GM18873 (cell line): Measurements from ENCODE around the gene THEMIS.

ENCODE experiments used
- ATAC-seq: cut with Tn5 transposase; IDR thresholded peaks from one replicate; pipeline ENCODE4 v1.9.1; 2021; ENCODE audit warnings: mild to moderate bottlenecking, moderate library complexity, moderate number of reproducible peaks; ENCODE audit not compliant: unreplicated experiment, low FRiP score

Gene THEMIS

DNA sequence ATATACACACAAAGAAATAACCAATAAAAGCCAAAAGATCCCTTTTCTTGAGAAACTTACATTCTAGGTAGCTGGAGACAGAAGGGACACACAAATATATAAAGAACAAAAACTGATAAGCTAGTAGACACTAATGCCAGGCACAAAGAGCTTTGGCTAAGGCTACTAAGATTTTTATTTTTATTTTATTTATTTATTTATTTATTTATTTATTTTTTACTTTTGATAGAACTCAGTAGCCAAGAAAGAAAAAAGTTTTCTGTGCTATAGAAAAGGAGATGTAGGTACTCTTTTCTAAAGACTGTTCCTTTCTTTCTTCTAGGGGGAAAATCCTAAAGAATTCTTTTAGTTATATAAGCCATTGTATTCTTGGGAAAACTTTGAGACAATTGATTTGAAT, 34.1 kb downstream of the THEMIS start:
- no peak for ATAC-seq

DNA sequence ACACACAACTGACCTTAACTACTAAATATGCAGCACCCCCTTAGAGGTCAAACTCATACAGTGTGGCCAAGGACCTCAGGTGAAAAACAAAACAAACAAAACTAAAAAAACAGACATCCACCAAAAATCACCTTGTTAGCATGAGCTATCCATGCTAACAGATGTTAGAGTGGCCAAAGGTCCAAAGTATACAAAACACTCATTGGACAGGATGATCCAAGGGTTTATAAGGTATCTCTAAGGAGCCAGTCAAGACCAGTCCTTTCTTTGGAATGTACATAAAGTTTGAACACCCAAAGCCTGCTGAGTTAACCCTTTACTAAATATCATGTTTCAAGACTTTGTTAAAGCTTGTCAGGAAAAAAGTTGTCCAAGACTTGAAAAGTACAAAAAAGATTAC, 35.8 kb downstream of the THEMIS start:
- no peak for ATAC-seq

DNA sequence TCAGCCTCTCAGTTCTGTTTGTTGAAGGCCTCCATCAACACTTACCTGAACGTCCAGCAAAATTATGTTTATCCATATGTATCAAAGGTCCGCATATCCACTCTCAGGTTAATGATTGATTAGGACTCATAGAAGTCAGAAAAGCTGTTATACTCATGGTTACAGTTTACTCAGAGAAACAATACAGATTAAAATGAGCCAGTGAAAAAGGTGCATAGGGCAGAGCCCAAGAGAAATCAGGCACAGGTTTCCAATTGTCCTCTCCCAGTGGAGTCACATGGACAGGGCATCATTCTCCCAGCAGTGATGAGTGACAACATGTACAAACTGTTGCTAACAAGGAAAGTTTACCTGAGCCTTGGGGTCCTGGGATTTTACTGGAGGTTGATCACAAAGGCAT, 36.2 kb downstream of the THEMIS start:
- no peak for ATAC-seq

DNA sequence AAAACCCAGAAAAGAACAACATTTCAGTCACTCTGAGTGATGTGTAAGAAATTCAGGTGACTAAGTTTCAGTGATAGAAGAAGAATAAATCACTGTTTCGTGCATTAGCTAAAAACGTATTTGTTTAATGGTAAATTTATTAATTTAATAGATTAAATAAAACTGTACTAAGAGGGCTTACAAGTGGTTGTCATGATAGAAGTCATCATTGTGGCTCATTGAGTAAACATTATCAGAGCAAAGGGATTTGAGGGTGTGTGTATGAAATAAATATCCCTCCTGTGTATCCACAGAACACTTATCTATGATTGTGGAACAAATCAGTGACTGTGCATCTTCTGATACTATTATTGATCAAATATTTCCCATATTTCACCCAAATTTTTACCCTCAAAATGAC, 40.1 kb downstream of the THEMIS start:
- no peak for ATAC-seq

DNA sequence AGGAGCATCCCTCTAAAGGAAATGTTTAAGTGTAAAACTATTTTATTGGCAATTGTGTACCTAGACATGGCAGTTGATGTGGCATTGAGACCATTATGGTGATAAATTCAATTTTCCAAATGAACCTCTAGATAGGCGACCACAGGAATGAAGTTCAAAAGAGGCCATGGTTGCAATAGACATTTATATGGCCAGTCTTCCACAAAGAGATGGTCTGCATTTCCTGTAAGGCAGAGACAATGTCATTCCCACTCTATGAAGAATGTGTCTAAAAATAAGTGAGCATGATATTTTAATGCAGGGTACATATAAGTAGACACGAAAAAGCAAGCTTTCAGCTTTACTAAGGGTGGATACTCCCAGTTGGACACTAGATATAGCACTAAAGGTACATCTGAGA, 40.9 kb downstream of the THEMIS start:
- ATAC-seq = no peak

DNA sequence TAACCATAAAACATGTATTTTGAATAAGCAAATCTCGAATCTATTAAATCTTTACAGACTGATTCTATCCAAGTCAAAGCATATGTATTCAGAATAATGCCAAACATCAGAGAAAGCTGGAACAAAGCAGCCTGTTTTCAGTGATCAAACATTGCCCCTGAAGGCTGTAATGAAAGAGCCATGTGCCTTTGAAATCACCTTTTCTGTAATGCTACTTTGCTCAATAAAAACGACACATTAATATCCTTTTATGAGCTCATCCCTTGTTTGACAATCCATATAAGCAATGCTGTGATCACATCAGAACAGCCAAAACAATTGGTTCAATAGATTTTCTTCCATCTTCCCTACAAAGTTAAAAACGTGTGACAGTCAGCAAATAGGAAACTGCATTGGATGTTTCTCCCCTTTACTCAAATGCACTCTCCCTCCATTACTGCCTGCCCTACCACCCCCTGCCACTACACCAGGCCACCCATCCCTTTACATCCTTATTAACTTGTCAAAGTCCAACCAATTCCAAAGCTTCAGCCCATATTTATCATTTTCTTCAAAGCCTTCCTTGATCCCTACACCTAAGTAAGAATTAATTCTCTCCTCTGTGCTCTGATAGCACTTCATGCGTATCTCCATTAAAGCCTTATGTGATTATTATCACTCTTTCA, 42.0 kb downstream of the THEMIS start:
- no peak for ATAC-seq

DNA sequence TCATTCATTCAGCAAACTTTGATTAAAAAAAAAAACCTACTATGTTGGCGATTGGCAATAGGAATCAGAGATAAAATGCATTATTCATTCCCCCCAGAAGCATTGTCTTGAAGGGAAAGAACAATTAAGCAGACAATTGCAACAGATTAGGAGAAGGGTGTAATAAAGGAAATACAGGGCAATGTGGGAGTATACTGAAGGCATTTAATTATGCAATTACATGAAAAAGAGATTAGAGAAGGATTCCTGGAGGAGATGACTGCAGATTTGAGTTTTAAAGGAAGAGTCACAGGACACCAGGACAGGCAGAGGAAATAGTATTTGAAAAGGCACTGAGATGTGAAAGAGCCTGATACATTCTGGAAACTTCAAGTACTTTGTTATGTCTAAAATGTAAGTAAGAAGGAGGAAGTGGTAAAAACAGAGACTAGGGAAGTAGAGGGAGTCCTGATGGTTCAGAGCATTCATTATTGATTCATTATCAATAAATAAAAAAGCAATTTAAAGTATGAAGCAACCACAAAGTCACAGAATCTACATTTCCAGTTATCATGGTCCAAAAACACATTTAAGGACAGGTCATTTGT, 43.7 kb downstream of the THEMIS start:
- ATAC-seq = no peak

DNA sequence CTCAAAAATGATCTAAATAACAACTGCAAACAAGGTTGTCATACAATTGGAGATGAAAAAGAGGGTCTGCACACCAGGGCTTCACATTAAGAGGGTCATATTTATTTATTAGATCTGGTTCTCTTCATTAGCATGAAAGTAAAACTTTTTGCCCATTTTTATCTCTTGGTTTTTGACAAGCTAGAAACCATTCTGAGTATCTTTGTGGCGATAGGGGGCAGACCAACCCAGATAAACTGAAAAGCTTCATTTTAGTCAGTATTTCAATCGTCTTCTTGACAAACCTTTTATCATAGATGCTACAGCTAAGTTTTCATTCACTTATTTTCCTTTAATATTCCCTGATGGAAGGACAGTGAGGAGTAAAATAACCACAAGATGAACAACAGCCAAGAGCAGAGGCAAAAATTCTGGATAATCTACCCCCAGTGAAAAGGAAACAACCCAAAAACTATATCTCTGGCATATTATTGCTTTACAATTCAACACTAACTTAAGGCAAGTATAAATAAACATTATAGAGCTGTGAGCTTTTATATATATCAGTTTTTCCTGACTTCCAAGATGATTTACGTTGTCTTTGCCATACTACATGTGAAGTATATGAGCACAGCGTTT, 45.2 kb downstream of the THEMIS start:
- ATAC-seq = no peak

DNA sequence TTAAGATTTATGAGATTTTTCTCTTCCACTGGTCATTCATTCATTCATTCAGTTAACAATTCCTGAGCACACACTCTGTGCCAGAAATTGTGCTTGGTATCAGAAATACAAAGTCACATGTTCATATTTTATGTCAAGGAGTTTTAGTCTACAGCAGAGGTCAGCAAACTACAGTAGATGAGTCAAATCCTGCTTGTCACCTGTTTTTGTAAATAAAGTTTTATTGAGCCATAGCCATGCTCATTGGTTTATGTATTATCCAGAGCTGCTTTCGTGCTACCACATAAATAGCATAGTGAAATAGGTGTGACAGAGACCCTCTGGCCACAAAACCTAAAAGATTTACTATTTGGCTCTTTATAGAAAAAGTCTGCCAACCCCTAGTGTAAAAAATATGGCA, 46.8 kb downstream of the THEMIS start:
- no peak for ATAC-seq

DNA sequence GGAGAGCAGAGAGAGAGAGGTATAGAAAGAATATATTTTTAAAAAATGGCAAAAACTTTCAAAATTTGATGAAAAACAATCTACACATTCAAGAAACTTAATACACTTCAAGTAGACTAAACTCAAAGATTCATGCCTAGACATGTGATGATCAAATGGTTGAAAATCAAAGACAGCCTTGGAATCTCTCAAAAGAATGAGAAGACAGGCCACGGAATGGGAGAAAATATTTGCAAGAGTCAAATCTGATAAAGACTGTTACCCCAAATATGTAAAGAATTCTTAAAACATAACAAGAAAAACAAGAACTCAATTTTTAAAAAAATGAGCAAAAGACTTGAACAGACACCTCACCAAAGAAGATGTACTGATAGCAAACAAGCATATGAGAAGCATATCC, 49.7 kb downstream of the THEMIS start:
- no peak for ATAC-seq

DNA sequence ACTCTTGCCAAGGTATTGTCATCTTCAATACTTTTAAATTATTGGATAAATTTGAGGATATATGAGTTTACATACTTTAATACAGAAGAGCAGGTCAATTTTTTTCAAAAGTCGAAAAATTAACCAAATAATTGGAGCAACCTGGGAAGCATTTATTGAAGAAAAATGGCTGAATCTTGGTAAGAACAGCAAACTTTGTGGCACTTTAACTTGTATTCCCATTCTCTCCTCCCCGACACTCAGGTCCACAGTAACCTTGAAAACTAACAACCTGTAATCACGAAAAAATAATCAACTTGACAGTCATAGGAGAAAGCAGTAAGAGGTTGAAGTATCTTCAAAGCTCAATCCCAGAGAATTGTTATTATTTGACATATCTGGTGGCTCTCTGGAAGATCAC, 55.6 kb downstream of the THEMIS start:
- no peak for ATAC-seq

DNA sequence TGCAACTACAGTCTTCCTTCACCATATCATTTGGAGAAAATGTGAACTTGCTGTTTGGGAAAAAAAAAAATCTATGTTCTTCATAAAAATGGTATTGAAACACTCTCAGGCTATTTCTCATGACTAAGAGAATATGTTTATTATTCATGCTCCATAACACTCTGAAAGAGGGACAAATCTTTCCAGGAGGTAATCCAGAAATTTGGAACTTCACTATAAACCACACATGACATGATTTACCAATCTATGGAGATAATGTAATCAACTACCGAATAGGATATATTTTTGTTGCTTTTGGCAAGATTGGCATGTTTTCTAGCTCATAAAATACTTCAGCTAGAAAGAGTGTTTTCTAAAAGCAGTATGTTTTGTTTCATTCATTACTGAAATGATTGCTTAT, 56.3 kb downstream of the THEMIS start:
- no peak for ATAC-seq

DNA sequence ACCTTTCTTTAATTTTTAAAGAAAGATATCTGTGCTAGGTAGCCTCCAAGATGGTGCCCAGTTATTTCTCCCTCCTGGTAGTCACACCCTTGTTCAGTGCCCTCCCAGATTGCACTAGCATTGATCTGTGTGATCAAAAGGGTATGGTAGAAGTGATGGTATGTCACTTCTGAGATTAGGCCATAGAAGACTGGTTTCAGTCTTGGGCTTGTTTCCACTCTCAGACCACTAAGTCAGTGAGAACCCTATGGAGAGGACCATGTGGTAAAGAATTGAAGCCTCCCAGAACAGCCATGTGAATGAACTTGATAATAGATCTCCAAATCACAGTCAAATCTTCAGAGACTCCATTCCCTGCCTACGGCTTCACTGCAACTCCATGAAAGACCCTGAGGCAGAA, 57.3 kb downstream of the THEMIS start:
- no peak for ATAC-seq

DNA sequence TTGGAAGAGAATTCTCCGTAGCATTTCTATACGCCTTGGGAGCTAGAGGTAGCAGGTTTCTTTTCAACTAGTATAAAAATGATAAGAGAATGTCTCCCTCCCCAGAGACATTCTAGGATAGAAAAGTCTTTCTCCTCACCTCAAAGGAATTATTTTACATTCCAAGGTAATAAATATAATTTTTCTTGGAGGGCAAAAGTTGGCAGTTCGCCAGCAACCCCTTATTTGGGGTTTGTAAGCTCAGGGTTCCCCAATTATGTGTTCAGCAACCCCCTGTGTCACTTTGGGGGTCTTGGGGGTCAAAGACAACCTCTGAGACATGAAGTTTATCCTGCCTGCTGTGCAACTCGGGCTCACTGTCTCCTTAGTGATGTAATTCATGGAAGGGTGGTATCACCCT, 58.3 kb downstream of the THEMIS start:
- ATAC-seq = no peak

DNA sequence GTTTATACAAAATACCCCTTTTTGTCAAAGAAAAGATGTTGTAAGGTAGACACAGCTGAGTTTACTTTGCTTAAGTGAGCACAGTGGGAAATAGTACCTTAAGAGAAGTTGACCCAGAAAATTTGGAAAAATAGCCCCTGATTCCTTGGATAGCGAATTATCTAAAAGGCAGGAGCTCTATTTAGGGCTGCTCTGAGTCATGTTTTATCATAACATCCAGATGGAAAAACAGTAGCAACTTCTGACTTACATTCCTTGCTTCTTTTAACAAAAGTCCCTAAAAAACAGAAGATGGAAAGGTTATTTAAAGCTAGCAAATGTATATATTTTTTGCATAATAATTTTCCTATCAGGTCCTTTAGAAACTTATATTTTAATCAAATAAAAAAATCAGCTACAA, 59.0 kb downstream of the THEMIS start:
- no peak for ATAC-seq

DNA sequence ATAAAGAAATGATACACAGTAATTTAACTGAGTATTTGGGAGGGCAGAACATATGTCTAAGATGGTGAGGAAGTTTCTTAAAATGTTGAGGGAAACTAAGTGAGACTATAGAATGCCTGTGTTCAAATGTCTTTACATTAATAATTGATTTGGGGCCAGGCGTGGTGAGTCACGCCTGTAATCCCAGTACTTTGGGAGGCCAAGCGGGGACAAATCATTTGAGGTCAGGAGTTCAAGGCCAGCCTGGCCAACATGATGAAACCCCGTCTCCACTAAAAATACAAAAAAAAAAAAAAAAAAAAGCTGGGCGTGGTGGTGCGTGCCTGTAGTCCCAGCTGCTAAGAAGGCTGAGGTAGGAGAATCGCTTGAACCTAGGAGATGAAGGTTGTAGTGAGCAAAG, 66.7 kb downstream of the THEMIS start:
- no peak for ATAC-seq

DNA sequence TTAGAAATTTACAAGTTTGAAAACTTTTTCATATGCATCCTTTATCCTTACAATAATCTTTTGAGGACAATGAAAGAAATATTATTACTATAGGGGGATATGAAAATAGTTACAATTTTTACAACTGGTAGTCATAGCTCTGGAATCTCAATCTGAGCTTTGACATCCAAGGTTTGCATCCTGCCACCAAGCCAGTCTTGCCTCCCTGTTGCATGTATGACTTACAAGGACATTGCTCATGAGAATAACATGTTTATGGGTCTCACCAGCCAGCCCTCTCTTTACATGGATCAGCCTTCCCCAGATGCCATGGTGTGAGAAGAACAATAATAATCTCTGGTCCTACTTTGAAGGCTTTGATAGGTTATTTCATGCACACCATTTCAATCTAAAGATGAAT, 67.5 kb downstream of the THEMIS start:
- ATAC-seq = no peak

DNA sequence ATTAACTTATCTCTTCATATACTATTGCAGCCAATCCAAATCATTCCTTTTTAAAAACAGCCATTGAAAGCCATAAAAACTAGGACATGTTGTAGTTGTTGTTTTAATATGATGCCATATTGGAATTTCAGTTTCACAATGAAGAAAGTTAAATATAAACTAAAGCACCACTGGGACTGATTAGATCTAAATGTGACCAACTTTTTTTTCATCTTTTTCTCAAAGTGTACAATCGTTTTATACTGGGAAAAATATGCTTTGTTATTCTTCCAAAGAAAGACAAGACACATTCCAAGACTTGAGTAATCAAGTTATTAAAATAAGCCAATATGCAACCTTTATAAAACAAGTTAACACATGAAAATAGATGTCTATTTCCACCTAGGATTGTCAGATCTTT, 68.5 kb downstream of the THEMIS start:
- no peak for ATAC-seq

DNA sequence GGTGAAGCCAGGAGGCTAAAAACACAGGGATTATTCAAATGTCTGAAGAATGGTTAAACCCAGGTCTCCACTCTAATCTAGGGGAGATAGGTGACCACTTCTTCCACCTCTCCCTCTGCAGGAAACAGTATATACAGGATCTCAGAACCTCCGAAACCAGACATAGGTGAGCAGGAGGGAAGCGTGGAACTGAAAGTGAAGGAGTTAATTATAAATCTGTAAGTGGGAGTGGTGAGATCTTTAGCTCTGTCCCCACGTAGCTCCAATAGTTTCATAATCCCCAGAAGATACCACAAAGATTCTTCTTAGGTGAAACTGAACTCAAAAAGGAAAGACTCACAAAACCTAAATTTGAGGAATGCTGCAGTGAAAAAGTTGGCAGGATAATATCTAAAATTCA, 76.8 kb downstream of the THEMIS start:
- ATAC-seq = no peak

DNA sequence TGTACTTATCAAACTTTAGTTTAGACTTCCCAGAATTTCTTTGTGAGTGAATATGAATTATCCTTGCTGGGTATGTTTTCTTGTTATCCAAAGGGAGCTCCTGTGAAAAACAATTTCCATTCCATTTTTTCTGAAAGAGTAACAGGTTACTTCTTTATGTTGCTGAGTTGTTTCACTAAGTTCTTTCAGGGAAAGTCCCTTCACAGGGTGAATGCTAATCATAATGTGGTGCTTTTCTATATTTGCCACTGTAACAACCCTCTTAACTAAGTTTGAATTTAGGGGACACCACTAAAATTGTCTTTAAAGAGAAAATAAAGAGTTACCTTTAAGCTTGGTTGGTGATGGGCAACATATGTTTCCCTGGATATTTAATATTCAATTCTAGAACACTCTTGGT, 79.4 kb downstream of the THEMIS start:
- no peak for ATAC-seq

DNA sequence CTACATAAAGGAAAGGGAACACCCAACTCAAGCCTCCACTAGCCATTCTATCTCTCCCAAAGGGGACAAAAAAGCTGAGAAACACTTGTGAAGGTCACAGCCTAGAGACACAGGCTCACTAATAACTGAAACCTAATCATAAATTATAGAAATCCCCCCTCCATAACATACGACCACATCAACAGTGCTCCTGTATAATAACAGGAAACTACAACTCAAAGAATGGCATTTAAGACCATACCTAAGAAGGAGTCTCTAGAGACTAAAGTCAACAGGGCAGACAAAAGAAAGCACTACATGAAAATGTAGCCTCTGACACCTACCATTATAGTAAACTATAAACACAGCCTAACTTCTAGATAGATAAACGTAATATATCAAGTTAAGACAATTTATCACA, 82.7 kb downstream of the THEMIS start:
- no peak for ATAC-seq

DNA sequence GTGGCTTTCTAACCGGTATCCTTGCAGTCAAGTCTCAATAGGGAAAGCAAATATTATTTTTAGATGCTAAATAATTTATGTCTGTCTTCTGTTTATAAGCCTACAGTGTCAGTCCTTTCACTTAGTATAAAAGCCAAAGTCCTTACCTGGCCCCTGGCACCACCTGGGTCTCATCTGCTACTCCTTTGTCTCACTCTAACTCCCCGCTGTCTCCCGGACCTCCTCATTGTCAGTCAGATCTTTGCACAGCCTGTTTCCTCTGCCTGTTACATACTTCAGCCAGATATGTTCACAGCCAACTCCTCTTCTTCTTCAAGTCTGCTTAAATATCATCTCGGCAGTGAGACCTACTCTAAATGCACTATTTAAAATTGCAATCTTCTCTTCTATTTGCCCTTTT, 84.2 kb downstream of the THEMIS start:
- no peak for ATAC-seq

DNA sequence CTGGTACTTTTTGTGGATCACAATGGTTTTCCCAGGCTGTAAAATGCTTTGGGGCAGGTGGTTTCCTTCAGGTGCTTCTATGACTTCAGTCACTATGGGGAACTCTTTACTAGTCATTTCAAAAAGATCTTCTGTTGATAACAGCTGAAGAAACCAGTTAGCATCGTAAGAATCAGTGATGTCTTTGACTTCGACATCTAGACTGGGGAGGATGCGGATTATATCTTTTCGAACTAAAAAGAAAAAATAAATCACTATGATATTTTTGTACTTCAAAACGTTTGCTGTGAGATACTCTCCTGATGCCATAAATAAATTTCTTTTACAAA, 87.2 kb downstream of the THEMIS start:
- ATAC-seq = no peak
